OCI-LY7 (cell line): ENCODE measurements around the gene GPRASP1. TPM values are rescaled to one million over a fixed set of nuclear protein-coding genes. Genes with fewer than 3 reads are reported as not detected.

Experiments
- Bru-seq: library from RNA; stranded (reverse); fragments of 400-500 nt; gene quantifications from one replicate; lab custom pipeline; 2021; lab: Mats Ljungman, UMichigan
- BruChase-seq, 2 experiments: library from RNA; stranded (reverse); fragments of 400-500 nt; gene quantifications; one replicate each; lab custom pipeline; 2021; lab: Mats Ljungman, UMichigan
- BruUV-seq: library from RNA; stranded (reverse); fragments of 400-500 nt; replicated peaks from 2 replicates; lab custom pipeline; 2021; lab: Mats Ljungman, UMichigan
- CTCF ChIA-PET: fragments of 300-600 bp; sonication (Branson Sonifier 250); formaldehyde crosslinking; loops from one replicate; lab custom pipeline; 2022; ENCODE audit warnings: antibody characterized with exemption; ENCODE audit not compliant: unreplicated experiment; lab: Charles Lee
- POLR2A ChIA-PET: fragments of 300-600 bp; sonication (Branson Sonifier 250); formaldehyde crosslinking; loops from one replicate; lab custom pipeline; 2022; ENCODE audit warnings: antibody characterized with exemption; lab: Charles Lee
- DNase-seq: peaks from one replicate; pipeline ENCODE4 v3.0.0-alpha.2; 2015; ENCODE audit warnings: low spot score
- H2AFZ ChIP-seq: fragments of 200-600 bp; sonication (generic), shearing (Covaris generic); 2 replicates; pipeline ENCODE4 v1.6.1; 2014; ENCODE audit warnings: mild to moderate bottlenecking, antibody characterized with exemption, low read length, moderate library complexity
- H3K27ac ChIP-seq: fragments of 200-600 bp; sonication (generic); 2 replicates; pipeline ENCODE4 v1.5.1; 2014; ENCODE audit warnings: mixed run types, low read depth, mild to moderate bottlenecking, moderate library complexity, low read length, inconsistent platforms; ENCODE audit not compliant: poor library complexity, severe bottlenecking
- H3K36me3 ChIP-seq: fragments of 200-600 bp; sonication (generic); 2 replicates; pipeline ENCODE4 v1.6.1; 2014; ENCODE audit warnings: mild to moderate bottlenecking, antibody characterized with exemption, low read length, moderate library complexity, mixed read lengths; ENCODE audit not compliant: insufficient read depth
- H3K4me1 ChIP-seq: fragments of 200-600 bp; sonication (generic); 2 replicates; pipeline ENCODE4 v1.5.1; 2014; ENCODE audit warnings: mild to moderate bottlenecking, low read length; ENCODE audit not compliant: insufficient read depth, poor library complexity, severe bottlenecking
- H3K4me2 ChIP-seq: fragments of 200-600 bp; sonication (generic); 2 replicates; pipeline ENCODE4 v1.6.1; 2014; ENCODE audit warnings: mild to moderate bottlenecking, low read length
- H3K4me3 ChIP-seq: fragments of 200-600 bp; sonication (generic); 2 replicates; pipeline ENCODE4 v1.5.1; 2014; ENCODE audit warnings: mild to moderate bottlenecking, low read depth, low read length; ENCODE audit not compliant: poor library complexity, severe bottlenecking
- H3K79me2 ChIP-seq: fragments of 200-600 bp; sonication (generic); 2 replicates; pipeline ENCODE4 v1.6.1; 2016; ENCODE audit warnings: low read depth, mild to moderate bottlenecking, low read length, moderate library complexity, mixed read lengths; ENCODE audit not compliant: insufficient read depth
- H3K9me2 ChIP-seq: fragments of 200-600 bp; sonication (generic); 2 replicates; pipeline ENCODE4 v1.6.1; 2016; ENCODE audit warnings: mild to moderate bottlenecking, low read length, mixed read lengths; ENCODE audit not compliant: insufficient read depth
- H3K9me3 ChIP-seq: fragments of 200-600 bp; sonication (generic); 2 replicates; pipeline ENCODE4 v1.6.1; 2014; ENCODE audit warnings: mild to moderate bottlenecking, mixed run types, low read length, mixed read lengths
- H4K20me1 ChIP-seq: fragments of 200-600 bp; sonication (generic); 2 replicates; pipeline ENCODE4 v1.6.1; 2014; ENCODE audit warnings: mild to moderate bottlenecking, antibody characterized with exemption, low read length, moderate library complexity, mixed read lengths; ENCODE audit not compliant: insufficient read depth
- EZH2phosphoT487 ChIP-seq: fragments of 200-600 bp; sonication (generic); IDR thresholded peaks from 2 replicates; pipeline ENCODE4 v1.6.1; 2018; ENCODE audit warnings: low read depth, borderline replicate concordance, mild to moderate bottlenecking, mixed run types, antibody characterized with exemption, low read length, moderate library complexity, mixed read lengths
- intact Hi-C: fragments of 100-400 bp; cut with micrococcal nuclease; formaldehyde crosslinking; loops from one replicate; pipeline ENCODE4 v1.10.0; 2022; ENCODE audit not compliant: unreplicated experiment
- long read RNA-seq: library from polyadenylated mRNA; stranded (forward); transcript quantifications from one replicate; pipeline ENCODE4 v2.0.0, GENCODE V29; 2022
- total RNA-seq, 2 experiments: library from RNA; depleted of rRNA in 1 of 2; stranded (reverse); fragments of >200 nt in 1 of 2; shearing (Covaris generic) in 1 of 2; gene quantifications; 2 replicates each; pipeline ENCODE4 v1.2.3, GENCODE V29; 2014 to 2022
- TF ChIP-seq, protein P1 (sequence below): fragments of 200-600 bp; sonication (generic); conservative IDR thresholded peaks from 2 replicates; pipeline ENCODE4 v1.5.1; 2014; ENCODE audit warnings: mild to moderate bottlenecking, antibody characterized with exemption, low read length, moderate library complexity, mixed read lengths

GPRASP1 gene, protein sequence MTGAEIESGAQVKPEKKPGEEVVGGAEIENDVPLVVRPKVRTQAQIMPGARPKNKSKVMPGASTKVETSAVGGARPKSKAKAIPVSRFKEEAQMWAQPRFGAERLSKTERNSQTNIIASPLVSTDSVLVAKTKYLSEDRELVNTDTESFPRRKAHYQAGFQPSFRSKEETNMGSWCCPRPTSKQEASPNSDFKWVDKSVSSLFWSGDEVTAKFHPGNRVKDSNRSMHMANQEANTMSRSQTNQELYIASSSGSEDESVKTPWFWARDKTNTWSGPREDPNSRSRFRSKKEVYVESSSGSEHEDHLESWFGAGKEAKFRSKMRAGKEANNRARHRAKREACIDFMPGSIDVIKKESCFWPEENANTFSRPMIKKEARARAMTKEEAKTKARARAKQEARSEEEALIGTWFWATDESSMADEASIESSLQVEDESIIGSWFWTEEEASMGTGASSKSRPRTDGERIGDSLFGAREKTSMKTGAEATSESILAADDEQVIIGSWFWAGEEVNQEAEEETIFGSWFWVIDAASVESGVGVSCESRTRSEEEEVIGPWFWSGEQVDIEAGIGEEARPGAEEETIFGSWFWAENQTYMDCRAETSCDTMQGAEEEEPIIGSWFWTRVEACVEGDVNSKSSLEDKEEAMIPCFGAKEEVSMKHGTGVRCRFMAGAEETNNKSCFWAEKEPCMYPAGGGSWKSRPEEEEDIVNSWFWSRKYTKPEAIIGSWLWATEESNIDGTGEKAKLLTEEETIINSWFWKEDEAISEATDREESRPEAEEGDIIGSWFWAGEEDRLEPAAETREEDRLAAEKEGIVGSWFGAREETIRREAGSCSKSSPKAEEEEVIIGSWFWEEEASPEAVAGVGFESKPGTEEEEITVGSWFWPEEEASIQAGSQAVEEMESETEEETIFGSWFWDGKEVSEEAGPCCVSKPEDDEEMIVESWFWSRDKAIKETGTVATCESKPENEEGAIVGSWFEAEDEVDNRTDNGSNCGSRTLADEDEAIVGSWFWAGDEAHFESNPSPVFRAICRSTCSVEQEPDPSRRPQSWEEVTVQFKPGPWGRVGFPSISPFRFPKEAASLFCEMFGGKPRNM (N-terminal part only)
- total RNA-seq (2014; rRNA removed; shearing (Covaris generic)) (0.05 and 0.09 TPM in 2 replicates), total RNA-seq (2022) (not detected in 2 replicates), Bru-seq, nascent RNA (not detected), BruChase-seq, experiment 1, labeled RNA remaining after a 6-hour chase (not detected), BruChase-seq, experiment 2, labeled RNA remaining after a 2-hour chase (not detected)
- long read RNA-seq = 0 reads

GRCh38 chrX:102651242-102652011, at the start of gene GPRASP1:
Gene GPRASP1 (plus strand): TSS chrX:102651483. CDS start chrX:102653914, 2,431 bp downstream.
- H3K27ac ChIP-seq = no peak within 1 kb of the TSS
- no peaks in the 10 kb centered on the region for H3K36me3 ChIP-seq
- H3K4me1 ChIP-seq = no peaks in the 10 kb centered on the region
- no peaks in the 10 kb centered on the region for H3K9me3 ChIP-seq
- no peak within 1 kb of the TSS for H2AFZ ChIP-seq
- no peak within 1 kb of the TSS for H3K4me3 ChIP-seq
- no peak for TF ChIP-seq EZH2phosphoT487
- TF ChIP-seq, protein P1, sequence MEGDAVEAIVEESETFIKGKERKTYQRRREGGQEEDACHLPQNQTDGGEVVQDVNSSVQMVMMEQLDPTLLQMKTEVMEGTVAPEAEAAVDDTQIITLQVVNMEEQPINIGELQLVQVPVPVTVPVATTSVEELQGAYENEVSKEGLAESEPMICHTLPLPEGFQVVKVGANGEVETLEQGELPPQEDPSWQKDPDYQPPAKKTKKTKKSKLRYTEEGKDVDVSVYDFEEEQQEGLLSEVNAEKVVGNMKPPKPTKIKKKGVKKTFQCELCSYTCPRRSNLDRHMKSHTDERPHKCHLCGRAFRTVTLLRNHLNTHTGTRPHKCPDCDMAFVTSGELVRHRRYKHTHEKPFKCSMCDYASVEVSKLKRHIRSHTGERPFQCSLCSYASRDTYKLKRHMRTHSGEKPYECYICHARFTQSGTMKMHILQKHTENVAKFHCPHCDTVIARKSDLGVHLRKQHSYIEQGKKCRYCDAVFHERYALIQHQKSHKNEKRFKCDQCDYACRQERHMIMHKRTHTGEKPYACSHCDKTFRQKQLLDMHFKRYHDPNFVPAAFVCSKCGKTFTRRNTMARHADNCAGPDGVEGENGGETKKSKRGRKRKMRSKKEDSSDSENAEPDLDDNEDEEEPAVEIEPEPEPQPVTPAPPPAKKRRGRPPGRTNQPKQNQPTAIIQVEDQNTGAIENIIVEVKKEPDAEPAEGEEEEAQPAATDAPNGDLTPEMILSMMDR = no peak
- H3K4me2 ChIP-seq = no peak within 1 kb of the TSS
- no peak for DNase-seq
- no TSS peak for BruUV-seq
- H3K79me2 ChIP-seq = no peaks in the 10 kb centered on the region
- CTCF ChIA-PET = no interaction called here
- POLR2A ChIA-PET = no interaction called here
- intact Hi-C loops = no loop called here
- no peaks in the 10 kb centered on the region for H4K20me1 ChIP-seq
- H3K9me2 ChIP-seq = no peaks in the 10 kb centered on the region

DNA sequence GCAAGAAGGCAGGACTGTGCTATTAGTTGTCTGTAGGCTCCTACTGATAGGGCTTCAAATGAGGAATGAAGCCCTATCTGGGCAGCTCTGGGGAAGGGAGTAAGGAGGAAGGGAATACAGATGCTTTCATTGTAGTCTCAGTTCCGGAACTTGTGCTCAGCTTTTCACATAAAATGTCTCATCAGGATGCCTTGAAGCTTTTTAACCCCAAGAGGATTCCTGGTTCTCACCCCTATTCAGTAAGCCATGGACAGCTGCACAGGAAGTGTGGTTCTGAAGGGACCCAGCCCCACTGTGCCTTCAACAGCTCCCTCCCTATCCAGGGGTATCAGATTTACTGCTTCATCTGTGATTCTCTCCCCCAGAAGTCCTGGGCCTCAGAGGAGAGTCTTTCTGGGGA, 47.0 kb upstream of the GPRASP1 start:
- H3K9me3 ChIP-seq = no peaks in the 10 kb centered on the region
- ChIA-PET POLR2A (no interaction called here), CTCF (no interaction called here)
- H3K27ac ChIP-seq = no peak overlapping the region
- no peaks in the 10 kb centered on the region for H4K20me1 ChIP-seq
- H3K79me2 ChIP-seq = no peaks in the 10 kb centered on the region
- no peaks in the 10 kb centered on the region for H3K9me2 ChIP-seq
- H2AFZ ChIP-seq = no peak overlapping the region
- H3K4me1 ChIP-seq = no peaks in the 10 kb centered on the region
- no TSS peak for BruUV-seq
- intact Hi-C loops = no loop called here
- H3K36me3 ChIP-seq = no peaks in the 10 kb centered on the region
- no peak for DNase-seq
- no peak overlapping the region for H3K4me3 ChIP-seq
- H3K4me2 ChIP-seq = no peak overlapping the region
- no peak for TF ChIP-seq EZH2phosphoT487
- TF ChIP-seq, protein P1 = no peak
